Measurements from ENCODE around the gene ANKDD1A.

DNA sequence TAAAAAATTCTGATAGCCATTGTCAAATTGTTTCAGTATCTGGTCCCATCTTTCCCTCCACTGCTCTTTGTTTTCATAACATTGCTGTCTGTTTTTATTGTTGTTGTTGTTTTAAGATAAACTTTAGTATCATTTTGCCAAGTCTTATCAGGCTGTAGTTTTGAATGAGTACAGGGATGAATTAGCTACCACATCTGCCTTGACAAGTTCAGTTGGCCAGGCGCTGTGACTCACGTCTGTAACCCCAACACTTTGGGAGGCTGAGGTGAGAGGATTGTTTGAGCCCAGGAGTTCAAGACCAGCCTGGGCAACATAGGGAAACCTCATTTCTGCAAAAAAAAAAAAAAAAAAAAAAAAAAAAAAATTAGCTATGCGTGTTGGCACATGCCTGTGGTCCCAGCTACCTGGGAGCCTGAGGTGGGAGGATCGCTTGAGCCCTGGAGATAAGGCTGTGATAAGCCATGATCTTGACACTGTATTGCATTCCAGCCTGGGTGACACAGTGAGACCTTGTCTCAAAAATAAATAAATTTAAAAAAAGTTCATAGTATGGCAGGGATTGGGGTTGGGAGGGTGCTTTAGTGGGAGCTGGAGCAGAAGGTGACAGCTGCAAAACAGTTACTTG is 8.3 kb upstream of the ANKDD1A start:
- TF ChIP-seq POLR2A (IDR thresholded peaks at IDR 0.05), result no peak
- TF ChIP-seq, protein P1, sequence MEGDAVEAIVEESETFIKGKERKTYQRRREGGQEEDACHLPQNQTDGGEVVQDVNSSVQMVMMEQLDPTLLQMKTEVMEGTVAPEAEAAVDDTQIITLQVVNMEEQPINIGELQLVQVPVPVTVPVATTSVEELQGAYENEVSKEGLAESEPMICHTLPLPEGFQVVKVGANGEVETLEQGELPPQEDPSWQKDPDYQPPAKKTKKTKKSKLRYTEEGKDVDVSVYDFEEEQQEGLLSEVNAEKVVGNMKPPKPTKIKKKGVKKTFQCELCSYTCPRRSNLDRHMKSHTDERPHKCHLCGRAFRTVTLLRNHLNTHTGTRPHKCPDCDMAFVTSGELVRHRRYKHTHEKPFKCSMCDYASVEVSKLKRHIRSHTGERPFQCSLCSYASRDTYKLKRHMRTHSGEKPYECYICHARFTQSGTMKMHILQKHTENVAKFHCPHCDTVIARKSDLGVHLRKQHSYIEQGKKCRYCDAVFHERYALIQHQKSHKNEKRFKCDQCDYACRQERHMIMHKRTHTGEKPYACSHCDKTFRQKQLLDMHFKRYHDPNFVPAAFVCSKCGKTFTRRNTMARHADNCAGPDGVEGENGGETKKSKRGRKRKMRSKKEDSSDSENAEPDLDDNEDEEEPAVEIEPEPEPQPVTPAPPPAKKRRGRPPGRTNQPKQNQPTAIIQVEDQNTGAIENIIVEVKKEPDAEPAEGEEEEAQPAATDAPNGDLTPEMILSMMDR (IDR thresholded peaks at IDR 0.05), result no peak

All from stomach (tissue), 4 donors.